HG03064 (cell line): ENCODE results near the gene IL17RA.

ENCODE experiments used
- ATAC-seq: cut with Tn5 transposase; IDR thresholded peaks from one replicate; pipeline ENCODE4 v1.9.1; 2021; ENCODE audit warnings: low read depth; ENCODE audit not compliant: unreplicated experiment

The IL17RA gene

GRCh38 chr22:17079572-17079971 is 5.2 kb upstream of the IL17RA start:
- no peak for ATAC-seq

DNA sequence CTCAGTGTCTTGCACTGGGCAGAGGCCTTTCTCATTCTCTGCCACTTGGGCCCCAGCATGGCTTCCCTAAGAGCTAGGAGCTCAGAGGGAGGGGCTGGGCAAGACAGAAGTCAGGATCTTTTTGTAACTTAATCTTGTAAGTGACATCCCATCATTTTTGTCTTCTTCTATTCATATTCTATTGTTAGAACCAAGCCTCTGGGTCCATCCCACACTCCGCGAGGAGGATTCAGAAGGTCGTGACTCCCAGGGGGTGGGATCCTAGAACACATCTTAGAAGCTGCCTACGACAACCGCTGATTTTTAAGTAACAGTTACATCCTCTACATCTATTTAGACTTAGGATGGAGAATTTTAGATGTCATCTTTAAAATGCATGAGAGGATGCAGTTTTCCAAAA is 1.5 kb upstream of the IL17RA start:
- no peak for ATAC-seq

GRCh38 chr22:17083811-17084441 is 874 bp upstream of the IL17RA start:
- no peak for ATAC-seq

- ATAC-seq = no peak
Observed at GRCh38 chr22:17085277-17086181, 729 bp downstream of the IL17RA start.

- no peak for ATAC-seq
Observed at GRCh38 chr22:17086296-17086695, 1.5 kb downstream of the IL17RA start.

DNA sequence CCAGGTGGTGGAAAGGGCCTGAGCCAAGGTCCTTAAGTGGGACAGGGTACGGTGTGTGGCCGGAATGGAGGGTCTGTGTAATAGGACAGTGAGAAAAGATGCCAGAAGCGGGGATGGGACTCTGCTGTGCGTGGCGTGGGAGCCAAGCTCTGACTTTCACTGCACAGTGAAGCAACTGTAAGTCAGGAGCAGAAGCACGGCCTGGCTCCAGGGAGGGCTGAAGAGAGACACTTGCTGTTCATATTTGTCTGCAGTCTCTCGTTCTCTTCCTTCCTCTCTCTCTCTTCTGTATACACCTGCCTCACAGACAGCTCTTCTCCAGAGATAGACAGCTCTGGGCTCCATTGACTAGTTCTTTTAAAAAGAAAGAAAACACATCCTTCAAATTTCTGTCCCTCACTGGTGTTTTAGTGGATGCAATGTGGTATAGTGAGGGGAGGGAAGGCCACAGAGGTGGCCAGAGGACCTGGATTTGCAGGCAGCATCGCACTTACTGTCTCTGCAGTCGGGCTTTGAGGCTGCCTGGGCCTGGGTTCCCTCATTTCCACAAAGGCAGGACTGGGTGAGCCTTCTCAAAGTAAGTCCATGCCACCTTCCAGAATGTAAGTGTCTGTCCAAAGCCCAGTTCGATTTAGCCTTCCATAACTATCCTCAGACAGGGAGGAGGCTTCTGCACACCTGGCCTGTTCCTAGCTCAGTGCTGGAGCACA is 2.1 kb downstream of the IL17RA start:
- ATAC-seq = no peak

DNA sequence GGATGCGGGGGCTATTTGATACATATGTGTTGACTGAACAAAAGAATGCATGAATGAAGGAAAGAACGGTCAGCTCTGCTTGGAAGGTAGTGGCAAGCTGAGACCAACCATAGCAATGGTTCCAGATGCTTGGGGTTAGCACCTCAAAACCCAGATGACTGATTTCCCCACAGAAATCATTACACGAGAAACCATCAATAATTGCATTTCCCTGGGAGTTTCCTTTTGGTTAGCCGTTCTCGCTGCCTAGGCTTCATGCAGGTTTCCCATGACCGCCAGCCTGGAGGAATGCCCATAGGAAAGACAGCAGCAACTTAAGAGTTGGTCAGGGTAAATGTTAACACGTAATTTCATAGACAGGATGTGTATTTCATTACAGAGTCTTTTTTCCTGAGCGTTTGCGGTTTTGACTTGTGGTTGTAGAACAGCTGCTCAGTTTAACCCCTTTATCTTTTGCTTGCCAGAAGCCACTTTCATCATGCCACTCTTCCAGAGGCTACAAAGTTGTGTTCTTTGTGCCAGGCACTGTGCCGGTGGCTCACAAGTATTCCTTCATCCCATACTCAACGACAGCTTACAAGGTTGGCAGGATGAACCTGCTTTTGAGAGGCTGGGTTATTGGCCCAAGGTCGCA is 2.8 kb downstream of the IL17RA start:
- no peak for ATAC-seq

DNA sequence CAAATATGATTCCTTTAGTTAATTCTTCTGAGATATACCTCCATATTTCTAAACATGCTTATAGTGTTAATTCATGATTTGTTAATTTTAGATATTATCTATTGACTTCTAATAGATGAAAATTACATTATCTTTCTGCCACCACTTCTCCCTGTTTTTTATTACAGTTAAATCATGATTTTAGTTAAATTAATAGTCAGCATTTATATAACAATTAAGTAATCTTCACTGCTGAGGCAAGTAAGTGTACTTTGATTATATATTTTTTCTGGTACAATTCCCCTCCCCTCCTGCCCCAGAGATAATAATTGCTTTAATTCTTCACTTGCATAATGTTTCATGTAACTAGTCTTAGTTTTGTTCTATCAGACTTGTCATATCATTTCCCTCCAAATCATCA is 5.8 kb downstream of the IL17RA start:
- no peak for ATAC-seq

- no peak for ATAC-seq
Observed at GRCh38 chr22:17091851-17092250, 7.1 kb downstream of the IL17RA start.

DNA sequence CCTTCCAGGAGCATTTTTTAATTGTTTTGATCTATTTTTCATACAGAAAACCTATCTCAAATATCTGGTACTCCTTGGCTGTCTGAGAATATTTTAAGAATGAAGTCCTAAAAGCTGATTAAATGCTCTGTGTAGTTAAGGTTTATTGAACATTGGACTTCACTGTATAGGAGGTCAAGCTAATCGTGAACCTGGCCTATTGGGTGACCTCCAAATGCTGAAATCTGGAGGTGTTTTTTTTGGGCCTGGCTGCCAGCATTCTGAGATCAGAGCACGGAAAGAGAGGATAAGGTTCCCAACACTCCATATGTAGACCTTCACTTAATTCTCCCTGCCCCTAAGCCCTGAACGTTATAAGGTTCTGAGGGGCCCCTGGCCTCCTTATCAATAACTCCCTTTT is 8.3 kb downstream of the IL17RA start:
- ATAC-seq = no peak

DNA sequence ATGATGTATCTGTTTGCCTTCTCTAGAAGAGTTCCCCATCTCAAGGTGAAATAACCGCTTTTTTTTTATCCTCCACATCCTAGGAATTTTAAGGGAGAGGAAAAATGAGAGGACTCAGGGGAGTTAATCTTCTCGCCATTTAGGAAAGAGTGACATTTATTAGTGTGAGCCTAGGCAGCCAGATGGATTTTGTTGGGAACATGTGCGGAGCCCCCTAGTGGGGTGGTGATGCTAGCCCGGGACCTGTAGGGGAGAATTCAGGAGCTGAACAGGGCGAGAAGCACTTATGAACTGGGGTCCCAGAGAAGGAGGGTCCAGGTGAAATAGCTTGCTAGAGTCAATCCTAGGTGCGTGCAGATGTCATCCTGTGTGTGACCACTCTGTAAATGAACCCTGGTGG is 10.7 kb downstream of the IL17RA start:
- no peak for ATAC-seq

DNA sequence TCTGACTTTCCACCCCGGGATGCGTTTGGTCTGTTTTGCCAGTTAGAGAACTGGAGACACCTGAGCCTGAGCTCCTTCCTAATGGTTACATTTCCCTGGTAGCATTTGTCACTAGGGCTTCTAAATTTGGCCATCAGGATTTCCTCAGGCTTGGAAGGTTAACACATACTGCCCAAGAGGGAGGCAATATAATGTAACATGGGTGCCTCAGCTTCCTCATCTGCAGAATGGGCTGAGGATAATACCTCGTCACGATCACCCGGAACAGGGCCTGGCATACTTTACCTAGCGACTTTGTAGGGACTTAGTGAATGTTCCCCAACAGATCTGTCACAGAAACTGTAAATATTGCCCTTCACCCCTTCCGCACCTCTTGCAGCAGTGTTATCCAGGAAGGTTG is 11.3 kb downstream of the IL17RA start:
- no peak for ATAC-seq

DNA sequence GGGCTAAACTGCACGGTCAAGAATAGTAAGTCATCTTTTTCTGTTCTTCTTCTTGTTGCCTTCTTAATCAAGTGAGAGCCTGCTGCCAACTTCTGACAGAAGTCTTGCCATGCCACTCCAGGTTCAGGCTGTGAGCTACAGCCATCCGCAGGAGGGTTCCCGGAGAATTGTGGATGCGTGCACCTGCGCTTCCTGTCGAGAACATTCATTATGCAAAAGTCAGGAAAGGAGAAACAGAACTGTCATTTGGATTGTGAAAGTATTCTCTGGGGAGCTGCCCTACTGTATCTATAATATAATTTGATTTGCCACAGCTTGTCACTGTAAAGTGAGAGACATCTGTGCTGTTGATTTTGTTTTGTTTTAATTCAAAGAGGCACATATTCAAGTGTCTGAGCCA is 12.3 kb downstream of the IL17RA start:
- ATAC-seq = no peak

DNA sequence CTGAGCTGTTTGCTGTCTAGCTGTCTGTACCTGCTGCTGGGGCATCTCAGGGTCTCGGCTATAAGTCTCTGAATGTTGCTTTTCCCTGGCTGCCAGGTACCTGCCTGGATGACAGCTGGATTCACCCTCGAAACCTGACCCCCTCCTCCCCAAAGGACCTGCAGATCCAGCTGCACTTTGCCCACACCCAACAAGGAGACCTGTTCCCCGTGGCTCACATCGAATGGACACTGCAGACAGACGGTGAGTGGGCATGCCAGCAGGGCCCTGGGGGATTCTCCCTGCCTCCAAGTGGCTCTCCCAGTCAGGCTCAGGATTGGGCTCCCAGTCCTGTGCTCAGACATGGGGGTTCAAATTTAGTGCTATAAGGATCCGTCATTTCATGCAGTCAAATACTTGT is 12.9 kb downstream of the IL17RA start:
- ATAC-seq = no peak

- ATAC-seq = no peak
Observed at GRCh38 chr22:17098379-17098819, 13.6 kb downstream of the IL17RA start.

DNA sequence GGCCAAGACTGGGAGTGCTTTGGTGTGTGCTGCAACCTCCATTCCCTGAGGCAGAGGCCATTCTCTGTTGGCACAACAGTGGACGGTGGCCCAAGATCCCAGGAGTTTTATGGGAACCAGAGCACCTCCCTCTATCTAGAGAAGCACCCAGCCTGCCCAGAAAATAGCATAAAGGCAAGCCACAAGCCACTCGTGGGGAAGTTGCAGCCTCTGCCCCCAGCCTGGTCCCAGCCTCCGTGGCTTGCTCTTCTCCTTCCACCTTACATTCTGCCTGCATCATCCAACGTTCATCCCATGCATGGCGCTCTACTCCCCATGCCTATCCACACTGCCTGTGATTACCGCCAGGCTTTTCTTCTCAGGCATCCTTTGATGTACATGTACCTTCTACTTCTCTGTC is 15.8 kb downstream of the IL17RA start:
- ATAC-seq = no peak

DNA sequence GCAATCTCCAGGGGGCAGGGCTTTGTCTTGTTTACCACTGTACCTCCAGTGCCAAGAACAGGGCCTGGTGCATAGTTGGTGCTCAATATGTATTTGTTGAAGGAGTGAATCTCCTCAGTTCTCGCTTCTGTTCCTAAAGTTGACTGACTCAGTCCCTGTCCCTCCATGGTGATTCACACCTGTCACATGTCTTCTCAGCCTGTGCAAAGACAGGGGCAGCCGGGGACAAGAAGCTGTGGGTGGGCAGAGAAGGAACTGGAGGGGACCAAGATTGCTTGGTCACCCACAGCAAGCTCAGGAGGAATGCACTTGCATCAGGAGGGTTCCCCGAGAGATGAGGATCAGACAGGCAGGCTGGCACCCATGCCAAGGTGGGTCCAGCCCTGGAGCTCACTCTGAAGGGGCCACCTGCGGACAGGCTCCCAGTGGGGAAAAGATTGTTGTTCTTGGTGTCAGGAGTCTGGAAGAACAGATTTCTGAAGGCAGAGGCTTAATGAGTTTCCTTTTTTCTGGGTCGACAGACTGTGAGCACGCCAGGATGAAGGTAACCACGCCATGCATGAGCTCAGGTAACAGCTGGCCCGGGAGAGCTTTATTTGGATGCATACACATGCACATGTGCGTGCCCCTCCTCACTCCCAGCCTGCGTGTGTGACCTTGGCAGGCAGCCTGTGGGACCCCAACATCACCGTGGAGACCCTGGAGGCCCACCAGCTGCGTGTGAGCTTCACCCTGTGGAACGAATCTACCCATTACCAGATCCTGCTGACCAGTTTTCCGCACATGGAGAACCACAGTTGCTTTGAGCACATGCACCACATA is 16.9 kb downstream of the IL17RA start:
- no peak for ATAC-seq

DNA sequence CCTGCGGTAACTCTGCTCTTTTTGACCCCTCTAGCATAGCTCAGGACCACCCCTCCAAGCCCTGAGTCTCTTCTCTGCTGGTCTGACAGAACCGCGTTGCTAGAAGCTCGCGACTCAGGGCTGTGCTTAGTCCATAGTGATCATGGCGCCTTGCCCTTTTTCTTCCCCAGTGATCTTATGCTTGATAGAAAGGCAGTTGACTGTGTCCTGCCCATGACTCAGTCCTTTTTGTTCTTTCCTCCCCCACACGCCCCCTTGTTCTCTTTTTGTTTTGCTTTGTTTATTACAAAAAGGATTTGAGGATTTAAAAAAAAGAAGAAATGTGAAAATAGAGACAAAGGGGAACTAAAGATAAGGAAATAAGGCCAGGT is 17.5 kb downstream of the IL17RA start:
- ATAC-seq = no peak

GRCh38 chr22:17103351-17103750 is 18.6 kb downstream of the IL17RA start:
- no peak for ATAC-seq

GRCh38 chr22:17104336-17104935 is 19.6 kb downstream of the IL17RA start:
- ATAC-seq = no peak
